ENCODE measurements around the gene PHACTR2. TPM values are rescaled to one million over a fixed set of nuclear protein-coding genes. Genes with fewer than 3 reads are reported as not detected.
A peak's percentile ranks its signal among the peaks of the same experiment; 100 is the strongest.

Gene PHACTR2
- total RNA-seq, 2 experiments from 2014 or later: 19.6 to 25.0 TPM

GRCh38 chr6:143757346-143757832, 79.6 kb downstream of the PHACTR2 start:
- Mint-ChIP-seq H3K27ac (no peak overlapping the region), H3K4me3 (no peak overlapping the region), H3K9me3 (no peaks in the 10 kb centered on the region), H3K27me3 (no peaks in the 10 kb centered on the region), H3K36me3 (ENCODE audit: low read depth) (peaks cover 19% of the 10 kb centered on the region), H3K4me1 (ENCODE audit: low read depth) (peaks cover 29% of the 10 kb centered on the region)
- Histone ChIP-seq H3K27ac (ENCODE audit: low read depth in 1 of 2, low read length in 2 of 2) (no peak overlapping the region), H3K27me3 (ENCODE audit: control insufficient read depth in 1 of 2, insufficient read depth in 2 of 2, low read length in 2 of 2) (no peaks in the 10 kb centered on the region), H3K4me3 (ENCODE audit: low read length) (no peak overlapping the region), H3K4me1 (ENCODE audit: insufficient read depth, low read length) (peaks cover 8% of the 10 kb centered on the region), H3K36me3 (ENCODE audit: insufficient read depth, low read length) (peaks cover 31% of the 10 kb centered on the region), H3K9me3 (ENCODE audit: control insufficient read depth in 1 of 2, insufficient read depth in 1 of 2, low read length in 2 of 2) (no peaks in the 10 kb centered on the region)
- DNase-seq (no peak), ATAC-seq (ENCODE audit: poor library complexity) (no peak)
- ChIA-PET POLR2A (no interaction called here), CTCF (no interaction called here)
- intact Hi-C loops (cut with DNase I, micrococcal nuclease): no loop called here
- TF ChIP-seq CTCF (IDR thresholded peaks at IDR 0.05): no peak

- H3K9me3 ChIP-seq (ENCODE audit: control insufficient read depth in 1 of 2, insufficient read depth in 1 of 2, low read length in 2 of 2): no peaks in the 10 kb centered on the region
- intact Hi-C loops (cut with DNase I, micrococcal nuclease): no loop called here
- DNase-seq (no peak), ATAC-seq (ENCODE audit: poor library complexity) (no peak)
- no peak for TF ChIP-seq CTCF (IDR thresholded peaks at IDR 0.05)
- no peak overlapping the region for H3K4me3 ChIP-seq (ENCODE audit: low read length)
- peaks cover 27% of the 10 kb centered on the region for H3K36me3 ChIP-seq (ENCODE audit: insufficient read depth, low read length)
- Mint-ChIP-seq H3K36me3 (ENCODE audit: low read depth) (peaks cover 24% of the 10 kb centered on the region), H3K27me3 (no peaks in the 10 kb centered on the region), H3K9me3 (no peaks in the 10 kb centered on the region), H3K4me1 (ENCODE audit: low read depth) (peaks cover 29% of the 10 kb centered on the region), H3K27ac (no peak overlapping the region), H3K4me3 (no peak overlapping the region)
- ChIA-PET CTCF (interaction anchor here (0.6 kb wide), 1 partner anchor 115 kb away, joined by 3 read pairs; no protein-coding TSS in a partner anchor), POLR2A (no interaction called here)
- H3K4me1 ChIP-seq (ENCODE audit: insufficient read depth, low read length): peaks cover 8% of the 10 kb centered on the region
- H3K27me3 ChIP-seq (ENCODE audit: control insufficient read depth in 1 of 2, insufficient read depth in 2 of 2, low read length in 2 of 2): no peaks in the 10 kb centered on the region
- no peak overlapping the region for H3K27ac ChIP-seq (ENCODE audit: low read depth in 1 of 2, low read length in 2 of 2)
These were observed 80.8 kb downstream of the PHACTR2 start for GRCh38 chr6:143758551-143758950.

- DNase-seq: no peak
- H3K9me3 Mint-ChIP-seq: no peaks in the 10 kb centered on the region
- H3K27me3 ChIP-seq (ENCODE audit: control insufficient read depth in 1 of 2, insufficient read depth in 2 of 2, low read length in 2 of 2): no peaks in the 10 kb centered on the region
- peak overlapping the region; percentile 54 for H3K27ac Mint-ChIP-seq
- H3K27ac ChIP-seq (ENCODE audit: low read depth in 1 of 2, low read length in 2 of 2): no peak overlapping the region
- no peaks in the 10 kb centered on the region for H3K27me3 Mint-ChIP-seq
- no peak for ATAC-seq (ENCODE audit: poor library complexity)
- no peak overlapping the region for H3K4me3 Mint-ChIP-seq
- peaks cover 34% of the 10 kb centered on the region for H3K36me3 Mint-ChIP-seq (ENCODE audit: low read depth)
- peaks cover 8% of the 10 kb centered on the region for H3K4me1 ChIP-seq (ENCODE audit: insufficient read depth, low read length)
- ChIA-PET CTCF (no interaction called here), POLR2A (no interaction called here)
- H3K9me3 ChIP-seq (ENCODE audit: control insufficient read depth in 1 of 2, insufficient read depth in 1 of 2, low read length in 2 of 2): no peaks in the 10 kb centered on the region
- H3K4me1 Mint-ChIP-seq (ENCODE audit: low read depth): peaks cover 29% of the 10 kb centered on the region
- no peak for TF ChIP-seq CTCF (IDR thresholded peaks at IDR 0.05)
- H3K4me3 ChIP-seq (ENCODE audit: low read length): no peak overlapping the region
- H3K36me3 ChIP-seq (ENCODE audit: insufficient read depth, low read length): peaks cover 17% of the 10 kb centered on the region
- intact Hi-C loops (cut with DNase I, micrococcal nuclease): no loop called here
These were observed 81.9 kb downstream of the PHACTR2 start for GRCh38 chr6:143759666-143760065.

Data from CD4-positive, alpha-beta T cell (primary cell).